GM18868 (cell line): ENCODE measurements around the gene TMEM115.
"Not testable (repeated sequence)": the region's sequence is repeated elsewhere in the genome, so short reads cannot be mapped to it uniquely, and the experiment has no call there.

Experiments used
- ATAC-seq: cut with Tn5 transposase; IDR thresholded peaks from one replicate; pipeline ENCODE4 v1.9.1; 2021; ENCODE audit warnings: mild to moderate bottlenecking, moderate library complexity; ENCODE audit not compliant: unreplicated experiment

The TMEM115 gene

DNA sequence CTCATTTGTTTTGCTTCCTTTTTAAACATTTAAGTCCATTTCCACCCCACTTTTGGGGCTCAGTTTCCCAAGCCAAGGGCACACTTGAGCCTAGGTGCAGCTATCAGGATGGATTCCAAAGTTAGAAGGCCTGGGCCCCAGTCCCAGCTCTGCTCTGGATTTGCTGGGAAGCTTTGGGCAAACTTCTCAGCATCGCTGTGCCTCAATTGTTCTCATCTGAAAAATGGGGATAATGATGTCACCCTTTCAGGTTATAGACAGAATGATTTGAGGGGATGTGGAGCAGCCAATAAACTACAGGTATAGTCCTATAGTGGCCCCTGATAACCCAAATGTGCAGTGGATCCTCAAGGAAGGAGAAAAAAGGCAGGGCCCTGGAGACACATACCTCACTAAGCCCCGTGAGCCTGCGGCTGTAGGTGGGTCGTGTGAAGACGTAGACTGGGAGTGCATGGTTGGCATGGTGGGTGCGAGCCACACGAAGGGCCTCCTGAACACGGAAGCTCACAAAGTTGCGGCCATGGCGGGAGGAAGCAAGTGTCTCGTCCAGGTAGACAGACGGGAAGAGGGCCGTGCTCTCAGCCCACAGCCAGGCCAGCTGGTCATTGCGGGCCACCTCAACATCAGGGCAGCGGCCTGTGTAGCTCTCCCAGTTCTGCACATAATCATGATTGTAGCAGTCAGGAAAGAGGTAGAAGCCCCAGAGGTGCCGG, 40.0 kb downstream of the TMEM115 start:
- no peak for ATAC-seq

- no peak for ATAC-seq
Measured at GRCh38 chr3:50318615-50319014, 40.7 kb downstream of the TMEM115 start.

- ATAC-seq: no peak
Measured at GRCh38 chr3:50318163-50318562, 41.2 kb downstream of the TMEM115 start.

- no peak for ATAC-seq
Measured at GRCh38 chr3:50317300-50317699, 42.0 kb downstream of the TMEM115 start.

GRCh38 chr3:50316657-50317242, 42.6 kb downstream of the TMEM115 start:
- ATAC-seq: no peak

GRCh38 chr3:50314816-50315215, 44.5 kb downstream of the TMEM115 start:
- ATAC-seq: no peak

GRCh38 chr3:50314342-50314741, 45.0 kb downstream of the TMEM115 start:
- no peak for ATAC-seq

GRCh38 chr3:50312041-50312440, 47.3 kb downstream of the TMEM115 start:
- ATAC-seq: not testable (repeated sequence)
